Measurements from ENCODE around the gene MIX23. TPM values are rescaled to one million over a fixed set of nuclear protein-coding genes. Genes with fewer than 3 reads are reported as not detected.
"Not testable (repeated sequence)": the region's sequence is repeated elsewhere in the genome, so short reads cannot be mapped to it uniquely, and the experiment has no call there.

The MIX23 gene
- total RNA-seq, 2 donors from 2014 or later = 52.0 to 99.6 TPM

GRCh38 chr3:122365582-122366378 lies 17.3 kb downstream of the MIX23 start:
- Mint-ChIP-seq H3K36me3 (peaks cover 5 to 23% of the 10 kb centered on the region in 2 donors), H3K27ac (peak overlapping the region; percentile 32 to 85)
- ATAC-seq (peak; percentile 84 to 91), DNase-seq (ENCODE audit: low spot score in 2 of 2) (peak in 1 of 2 donors; percentile 13)
- not testable (repeated sequence) for H3K9me3 Mint-ChIP-seq

DNA sequence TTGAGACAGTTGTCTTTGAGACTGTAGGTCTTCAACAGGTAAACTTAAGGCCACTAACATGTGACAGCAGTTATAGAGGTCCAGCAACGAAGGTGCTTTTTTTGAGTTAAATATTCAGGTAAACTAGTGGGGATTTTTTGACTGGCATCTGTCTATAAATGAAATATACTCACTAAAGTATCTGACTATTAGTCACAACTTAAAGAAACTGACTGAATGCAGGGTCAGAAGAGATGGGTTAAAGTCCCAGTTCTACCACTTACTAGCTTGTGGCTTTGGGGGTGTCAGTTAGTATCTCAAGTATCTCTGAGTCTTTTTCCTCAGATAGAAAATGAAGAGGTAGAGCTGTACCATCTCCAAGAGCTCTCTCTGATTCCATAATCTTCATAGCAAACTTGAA lies 18.0 kb downstream of the MIX23 start:
- no peaks in the 10 kb centered on the region for H3K9me3 Mint-ChIP-seq
- H3K27ac Mint-ChIP-seq = peak overlapping the region; percentile 32 to 85
- ATAC-seq = peak; percentile 59 to 77
- H3K36me3 Mint-ChIP-seq = peaks cover 5 to 27% of the 10 kb centered on the region in 2 donors
- DNase-seq (ENCODE audit: low spot score in 2 of 2) = no peak

- peak; percentile 17 to 18 for ATAC-seq
- Mint-ChIP-seq H3K27ac (peak overlapping the region; percentile 32 to 85), H3K9me3 (no peaks in the 10 kb centered on the region), H3K36me3 (peaks cover 4 to 28% of the 10 kb centered on the region in 2 donors)
- DNase-seq (ENCODE audit: low spot score in 2 of 2) = no peak
Observed at GRCh38 chr3:122364490-122364889, 18.5 kb downstream of the MIX23 start.

DNA sequence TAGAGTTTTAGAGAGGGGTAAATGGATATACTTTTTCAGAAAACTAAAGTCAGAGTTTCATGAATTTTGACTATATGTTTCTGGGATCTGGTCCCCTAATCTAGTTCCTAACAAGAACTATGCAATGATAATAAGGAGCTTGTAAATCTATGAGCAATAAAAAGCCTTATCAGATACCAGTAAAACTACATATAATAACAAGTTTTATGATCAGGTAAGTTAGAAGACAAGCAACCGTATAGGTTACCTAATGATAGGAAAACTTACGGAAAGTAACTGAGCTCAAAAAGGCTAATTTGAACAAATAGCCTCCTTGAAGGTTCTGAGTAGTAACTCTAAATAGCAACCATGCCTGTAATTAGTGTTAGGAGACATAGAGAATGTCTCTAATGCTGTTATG lies 21.0 kb downstream of the MIX23 start:
- DNase-seq (ENCODE audit: low spot score in 2 of 2) = no peak
- Mint-ChIP-seq H3K36me3 (peaks cover 0 to 28% of the 10 kb centered on the region in 2 donors), H3K27ac (no peak overlapping the region), H3K9me3 (no peaks in the 10 kb centered on the region)
- no peak for ATAC-seq

GRCh38 chr3:122358703-122359032 lies 24.4 kb downstream of the MIX23 start:
- DNase-seq (ENCODE audit: low spot score in 2 of 2) (no peak), ATAC-seq (no peak)
- peaks cover 0 to 15% of the 10 kb centered on the region in 2 donors for H3K36me3 Mint-ChIP-seq
- no peak overlapping the region for H3K27ac Mint-ChIP-seq
- no peaks in the 10 kb centered on the region for H3K9me3 Mint-ChIP-seq

DNA sequence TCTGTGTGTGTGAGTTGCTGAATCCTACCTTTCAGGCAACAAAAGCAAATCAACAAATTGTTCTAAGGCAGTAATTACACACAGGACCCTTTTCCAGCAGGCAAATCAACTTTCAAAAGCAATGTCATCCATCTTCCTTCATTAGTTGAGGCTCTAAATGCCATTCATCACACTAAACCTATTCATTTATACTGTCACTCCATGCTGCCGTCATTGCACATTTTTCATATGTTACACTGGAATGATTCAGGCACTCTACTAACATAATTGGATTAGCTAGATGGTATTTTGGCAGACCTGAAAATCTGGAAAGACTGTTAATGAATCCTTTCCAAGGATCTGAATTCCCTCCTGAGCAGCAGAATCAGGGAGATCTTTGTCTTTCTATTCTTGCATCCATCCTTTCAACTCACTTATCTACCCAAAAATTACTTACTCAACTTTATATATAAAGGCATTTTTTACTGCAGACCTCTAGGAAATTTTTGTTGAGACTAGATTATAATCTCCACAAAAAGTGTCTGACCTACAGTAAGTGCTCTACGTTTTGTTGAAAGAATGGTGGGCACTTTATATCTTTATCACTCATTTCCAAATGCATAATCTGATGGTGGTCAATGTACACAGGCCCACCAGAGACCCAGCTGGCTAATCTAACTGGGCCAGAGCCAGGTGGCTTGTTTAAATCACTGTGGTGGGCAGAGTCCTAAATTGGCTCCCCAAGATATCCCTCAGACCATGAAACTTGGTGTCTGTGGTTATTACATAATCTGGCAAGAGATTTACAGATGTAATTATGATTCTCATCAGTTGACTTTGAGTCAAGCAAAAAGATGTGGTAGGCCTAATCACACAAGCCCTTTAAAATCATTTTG lies 25.0 kb downstream of the MIX23 start:
- Mint-ChIP-seq H3K9me3 (no peaks in the 10 kb centered on the region), H3K36me3 (peaks cover 0 to 9% of the 10 kb centered on the region in 2 donors), H3K27ac (no peak overlapping the region)
- no peak for DNase-seq (ENCODE audit: low spot score in 2 of 2)
- no peak for ATAC-seq

DNA sequence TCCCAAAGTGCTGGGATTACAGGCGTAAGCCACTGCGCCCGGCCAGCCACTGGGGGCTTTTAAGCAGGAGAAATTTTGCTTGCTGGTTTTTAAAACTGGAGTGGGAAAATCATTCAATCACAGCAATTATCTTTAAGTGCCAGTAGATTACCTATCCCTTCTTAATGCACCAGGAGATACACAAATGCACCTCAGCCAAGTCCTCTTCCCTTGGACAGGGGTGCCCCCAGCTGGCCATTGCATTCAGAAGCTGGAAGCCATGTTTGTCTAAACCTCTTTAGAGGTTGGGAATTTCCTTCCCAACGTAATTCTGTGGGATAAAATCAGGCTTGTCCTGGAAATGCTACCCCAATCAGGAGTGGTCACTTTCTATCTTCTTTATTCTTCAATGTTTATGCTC lies 26.6 kb downstream of the MIX23 start:
- Mint-ChIP-seq H3K27ac (no peak overlapping the region), H3K9me3 (no peaks in the 10 kb centered on the region), H3K36me3 (peaks cover 0 to 5% of the 10 kb centered on the region in 2 donors)
- DNase-seq (ENCODE audit: low spot score in 2 of 2) (no peak), ATAC-seq (no peak)

- peaks cover 0 to 5% of the 10 kb centered on the region in 2 donors for H3K36me3 Mint-ChIP-seq
- no peak for ATAC-seq
Observed at GRCh38 chr3:122355612-122356011, 27.4 kb downstream of the MIX23 start.

GRCh38 chr3:122353893-122354401 lies 29.1 kb downstream of the MIX23 start:
- DNase-seq (ENCODE audit: low spot score in 2 of 2) (no peak), ATAC-seq (no peak)
- no peaks in the 10 kb centered on the region for H3K9me3 Mint-ChIP-seq
- H3K36me3 Mint-ChIP-seq = no peaks in the 10 kb centered on the region
- no peak overlapping the region for H3K27ac Mint-ChIP-seq

More at GRCh38 chr3:122355612-122356011, 27.4 kb downstream of the MIX23 start:
- H3K27ac Mint-ChIP-seq = no peak overlapping the region
- H3K9me3 Mint-ChIP-seq = no peaks in the 10 kb centered on the region
- no peak for DNase-seq (ENCODE audit: low spot score in 2 of 2)

GRCh38 chr3:122353215-122353614 lies 29.8 kb downstream of the MIX23 start:
- Mint-ChIP-seq H3K9me3 (no peaks in the 10 kb centered on the region), H3K27ac (no peak overlapping the region), H3K36me3 (no peaks in the 10 kb centered on the region)
- DNase-seq (ENCODE audit: low spot score in 2 of 2) (no peak), ATAC-seq (no peak)

DNA sequence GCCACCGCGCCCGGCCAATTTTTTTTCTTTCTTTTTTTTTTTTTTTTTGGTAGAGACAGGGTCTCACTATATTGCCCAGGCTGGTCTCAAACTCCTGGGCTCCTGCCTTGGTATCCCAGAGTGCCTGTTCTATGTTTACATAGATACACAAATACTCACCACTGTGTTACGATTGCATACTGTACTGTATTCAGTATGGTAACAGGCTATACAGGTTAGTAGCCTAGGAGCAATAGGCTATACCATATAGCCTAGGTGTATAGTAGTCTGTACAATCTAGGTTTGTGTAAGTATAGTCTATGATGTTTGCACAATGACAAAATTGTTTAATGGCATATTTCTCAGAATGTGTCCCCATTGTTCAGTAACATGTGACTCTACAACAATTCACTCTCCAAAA lies 31.4 kb downstream of the MIX23 start:
- no peak for ATAC-seq

GRCh38 chr3:122350814-122351418 lies 32.1 kb downstream of the MIX23 start:
- no peaks in the 10 kb centered on the region for H3K36me3 Mint-ChIP-seq
- ATAC-seq (no peak), DNase-seq (ENCODE audit: low spot score in 2 of 2) (no peak)
- H3K9me3 Mint-ChIP-seq = no peaks in the 10 kb centered on the region
- no peak overlapping the region for H3K27ac Mint-ChIP-seq

More for the DNA sequence above, 31.4 kb downstream of the MIX23 start:
- DNase-seq (ENCODE audit: low spot score in 2 of 2) = no peak
- Mint-ChIP-seq H3K27ac (no peak overlapping the region), H3K36me3 (no peaks in the 10 kb centered on the region), H3K9me3 (no peaks in the 10 kb centered on the region)

DNA sequence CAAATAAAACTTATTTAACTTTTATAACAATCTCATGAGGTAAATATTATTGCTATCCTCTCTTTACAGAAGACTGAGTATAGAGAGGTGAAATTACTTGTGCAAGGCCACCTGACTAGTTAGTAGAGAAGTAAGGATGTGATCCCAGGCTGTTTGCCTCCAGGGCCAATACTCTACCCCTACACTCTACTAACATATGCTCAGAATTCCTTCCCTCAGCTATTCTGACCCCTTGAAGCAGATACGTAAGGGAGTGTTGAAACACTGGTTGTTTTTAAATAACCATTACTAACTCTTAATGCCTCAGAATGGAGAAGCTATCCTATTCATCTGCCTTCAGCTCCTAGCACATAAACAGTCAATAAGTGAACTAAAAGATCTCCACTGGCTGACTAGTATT lies 33.9 kb downstream of the MIX23 start:
- ATAC-seq (no peak), DNase-seq (ENCODE audit: low spot score in 2 of 2) (no peak)
- H3K36me3 Mint-ChIP-seq = no peaks in the 10 kb centered on the region
- no peaks in the 10 kb centered on the region for H3K9me3 Mint-ChIP-seq
- H3K27ac Mint-ChIP-seq = no peak overlapping the region

DNA sequence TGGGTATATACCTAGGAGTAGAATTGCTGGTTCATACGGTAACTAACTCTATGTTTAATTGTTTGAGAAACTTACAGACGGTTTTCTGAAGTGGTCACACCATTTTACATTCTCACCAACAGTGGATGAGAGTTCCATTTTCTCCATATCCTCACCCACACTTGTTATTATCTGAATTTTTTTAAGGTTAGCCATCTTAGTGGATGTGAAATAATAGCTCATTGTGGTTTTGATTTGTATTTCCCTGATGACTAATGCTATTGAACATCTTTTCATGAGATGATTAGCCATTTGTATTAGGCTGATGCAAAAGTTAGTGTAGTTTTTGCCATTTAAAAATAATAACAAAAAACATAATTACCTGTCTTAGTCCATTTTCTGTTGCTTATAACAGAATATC lies 39.4 kb downstream of the MIX23 start:
- no peak for ATAC-seq

DNA sequence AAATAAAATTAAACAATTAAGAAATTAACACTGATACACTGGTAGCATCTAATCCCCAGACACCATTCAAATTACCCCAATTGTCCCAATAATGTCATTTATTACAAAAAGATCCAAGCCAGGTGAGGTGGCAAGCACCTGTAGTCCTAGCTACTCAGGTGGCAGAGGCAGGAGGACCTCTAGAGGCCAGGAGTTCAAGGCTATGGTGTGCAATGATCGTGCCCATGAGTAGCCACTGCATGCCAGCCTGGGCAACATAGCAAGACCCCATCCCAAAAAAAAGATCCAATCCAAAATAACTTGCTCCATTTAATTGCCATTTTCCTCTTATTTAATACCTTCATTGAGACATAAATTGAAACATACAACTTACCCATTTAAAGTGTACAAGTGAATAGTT lies 40.2 kb downstream of the MIX23 start:
- DNase-seq (ENCODE audit: low spot score in 2 of 2) (no peak), ATAC-seq (no peak)
- H3K36me3 Mint-ChIP-seq = no peaks in the 10 kb centered on the region
- H3K9me3 Mint-ChIP-seq = no peaks in the 10 kb centered on the region
- no peak overlapping the region for H3K27ac Mint-ChIP-seq

More for the DNA sequence above, 39.4 kb downstream of the MIX23 start:
- DNase-seq (ENCODE audit: low spot score in 2 of 2) = no peak
- Mint-ChIP-seq H3K27ac (no peak overlapping the region), H3K9me3 (no peaks in the 10 kb centered on the region), H3K36me3 (no peaks in the 10 kb centered on the region)

- DNase-seq (ENCODE audit: low spot score in 2 of 2) = no peak
- Mint-ChIP-seq H3K36me3 (no peaks in the 10 kb centered on the region), H3K9me3 (no peaks in the 10 kb centered on the region), H3K27ac (no peak overlapping the region)
- no peak for ATAC-seq
Observed at GRCh38 chr3:122332551-122332950, 50.5 kb downstream of the MIX23 start.

- no peak for ATAC-seq
Observed at GRCh38 chr3:122331886-122332285, 51.1 kb downstream of the MIX23 start.

More at GRCh38 chr3:122331886-122332285, 51.1 kb downstream of the MIX23 start:
- Mint-ChIP-seq H3K27ac (no peak overlapping the region), H3K36me3 (no peaks in the 10 kb centered on the region), H3K9me3 (no peaks in the 10 kb centered on the region)
- no peak for DNase-seq (ENCODE audit: low spot score in 2 of 2)
